Stimulated activated naive CD4-positive, alpha-beta T cell treated with Interleukin-2 at 50 U/mL for 16 hours (primary cell): Measurements from ENCODE around the gene CCDC47.
A peak's percentile ranks its signal among the peaks of the same experiment; 100 is the strongest.
"Not testable (repeated sequence)": the region's sequence is repeated elsewhere in the genome, so short reads cannot be mapped to it uniquely, and the experiment has no call there.

Source experiments
- DNase-seq: peaks from one replicate; lab custom pipeline; 2025; lab: John Stamatoyannopoulos, UW

Gene CCDC47

DNA sequence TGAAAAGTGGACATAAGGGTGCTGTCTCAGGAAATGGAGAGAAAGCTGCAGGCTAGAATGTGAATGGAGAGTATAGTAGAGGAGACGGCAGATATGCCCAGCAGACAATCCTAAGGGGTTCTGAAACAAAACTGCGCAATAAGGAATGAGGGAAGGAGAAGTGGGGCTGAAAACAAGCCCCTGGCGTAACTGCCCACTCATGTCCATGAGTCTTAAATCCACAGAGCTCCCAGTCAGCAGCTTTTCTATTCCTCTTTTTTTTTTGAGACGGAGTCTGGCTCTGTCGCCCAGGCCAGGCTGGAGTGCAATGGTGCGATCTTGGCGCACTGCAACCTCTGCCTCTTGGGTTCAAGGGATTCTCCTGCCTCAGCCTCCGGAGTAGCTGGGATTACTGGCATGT, 37.7 kb downstream of the CCDC47 start:
- no peak for DNase-seq

- DNase-seq: no peak
Observed at GRCh38 chr17:63722403-63722802, 51.0 kb downstream of the CCDC47 start.

DNA sequence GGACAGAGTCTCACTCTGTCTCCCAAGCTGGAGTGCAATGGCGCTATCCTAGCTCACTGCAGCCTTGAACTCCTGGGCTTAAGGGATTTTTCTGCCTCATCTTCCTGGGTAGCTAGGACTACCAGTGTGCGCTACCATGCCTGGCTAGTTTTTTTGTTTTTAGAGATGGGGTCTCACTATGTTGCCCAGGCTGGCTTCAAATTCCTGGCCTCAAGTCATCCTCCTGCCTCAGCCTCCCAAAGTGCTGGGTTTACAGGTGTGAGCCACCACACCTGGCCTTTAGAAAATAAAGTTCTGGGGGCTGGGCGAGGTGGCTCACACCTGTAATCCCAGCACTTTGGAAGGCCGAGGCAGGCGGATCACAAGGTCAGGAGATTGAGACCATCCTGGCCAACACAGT, 53.2 kb downstream of the CCDC47 start:
- DNase-seq: not testable (repeated sequence)

GRCh38 chr17:63718988-63719387, 54.4 kb downstream of the CCDC47 start:
- no peak for DNase-seq

- no peak for DNase-seq
Observed at GRCh38 chr17:63716426-63716825, 57.0 kb downstream of the CCDC47 start.

DNA sequence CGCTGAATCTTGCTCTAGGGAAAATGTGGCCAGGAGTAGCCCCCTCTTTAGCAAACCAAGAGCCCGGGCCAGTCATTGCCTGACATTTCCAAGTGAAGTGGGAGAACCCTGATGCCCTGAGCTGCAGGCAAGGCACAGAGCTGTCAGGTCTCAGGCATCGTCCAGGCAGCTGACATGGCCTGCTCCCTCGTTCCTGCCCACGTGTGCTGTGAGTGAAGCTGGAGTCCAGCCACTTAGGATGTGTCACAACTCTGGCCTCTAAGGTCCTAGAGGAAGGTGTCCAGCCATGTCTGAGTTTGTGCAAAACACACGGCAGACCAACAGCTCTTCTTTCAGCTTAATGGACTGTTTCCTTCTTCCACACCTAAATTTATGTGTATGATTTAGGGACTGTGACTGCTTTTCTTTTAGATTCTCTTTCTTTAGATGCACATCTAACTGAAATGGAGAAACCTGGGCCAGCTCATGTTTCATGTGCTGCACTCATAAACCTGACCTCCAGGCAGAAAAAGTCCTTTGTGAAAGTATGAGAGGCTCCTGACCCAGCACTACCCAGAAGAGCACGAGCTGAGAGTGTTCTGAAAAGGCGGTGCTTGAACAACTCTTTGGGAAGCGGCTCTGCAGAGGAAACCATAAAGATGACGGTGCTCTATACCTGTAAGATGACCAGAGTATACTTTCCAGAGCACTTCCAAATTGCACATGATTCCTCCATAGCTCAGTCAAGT, 58.7 kb downstream of the CCDC47 start:
- no peak for DNase-seq

DNA sequence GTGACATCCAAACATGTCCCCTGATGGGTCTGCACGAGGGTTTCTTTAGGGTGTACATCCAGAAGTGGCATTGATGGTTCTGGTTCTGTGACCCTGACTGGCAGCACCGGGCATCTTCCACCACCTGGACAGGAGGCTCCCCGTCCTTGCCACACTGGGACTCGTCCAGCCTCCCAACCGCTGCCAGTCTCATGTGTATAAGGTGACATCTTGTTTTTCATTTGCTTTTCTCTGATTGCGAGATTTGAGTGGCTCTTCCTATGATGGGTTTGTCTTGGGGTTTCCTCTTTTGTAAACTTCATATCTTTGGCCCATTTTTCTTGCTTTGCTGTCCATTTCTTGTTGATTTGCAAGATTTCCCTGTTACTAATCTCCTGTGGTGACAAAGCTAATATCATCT, 64.3 kb downstream of the CCDC47 start:
- DNase-seq: no peak

DNA sequence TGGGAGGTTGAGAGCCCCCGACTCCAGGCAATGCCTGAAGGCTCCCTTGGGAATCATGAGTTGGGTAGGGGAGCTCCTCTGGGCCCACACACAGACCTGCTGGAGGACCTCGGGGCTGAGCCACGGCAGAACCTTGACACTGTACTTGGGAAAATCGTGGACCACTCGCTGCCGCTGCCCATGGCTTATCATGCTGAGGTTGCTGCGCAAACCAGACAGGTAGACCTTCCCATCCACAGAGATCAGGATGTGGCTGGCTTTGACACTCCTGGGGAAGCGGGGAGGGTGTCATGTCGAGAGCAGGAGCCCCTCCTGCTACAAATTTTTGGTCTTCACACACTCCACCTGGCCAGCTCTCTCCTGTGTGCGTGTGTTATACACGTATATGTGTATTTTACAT, 66.2 kb downstream of the CCDC47 start:
- no peak for DNase-seq

- DNase-seq: no peak
Observed at GRCh38 chr17:63706336-63707082, 66.9 kb downstream of the CCDC47 start.

DNA sequence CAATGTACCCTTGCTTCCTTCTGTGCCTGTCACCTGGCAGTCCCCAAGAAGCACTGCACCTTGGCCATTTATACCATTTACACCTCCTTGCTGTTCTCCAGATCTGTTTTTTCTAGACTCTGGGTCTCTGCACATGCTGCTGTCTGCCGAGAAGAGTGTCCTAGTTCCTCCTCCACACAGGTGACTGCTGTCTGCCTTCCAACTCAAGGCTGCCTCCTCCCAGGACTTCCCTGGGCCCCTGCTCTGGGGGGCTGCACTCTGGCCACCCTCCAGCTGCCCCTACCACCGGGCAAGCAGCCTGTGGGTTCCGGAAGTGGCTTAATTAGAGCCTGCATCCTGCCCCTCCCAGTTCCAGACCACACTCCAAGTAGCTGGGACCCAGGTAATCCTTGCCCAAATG, 67.7 kb downstream of the CCDC47 start:
- DNase-seq: no peak

GRCh38 chr17:63704836-63705235, 68.6 kb downstream of the CCDC47 start:
- no peak for DNase-seq

DNA sequence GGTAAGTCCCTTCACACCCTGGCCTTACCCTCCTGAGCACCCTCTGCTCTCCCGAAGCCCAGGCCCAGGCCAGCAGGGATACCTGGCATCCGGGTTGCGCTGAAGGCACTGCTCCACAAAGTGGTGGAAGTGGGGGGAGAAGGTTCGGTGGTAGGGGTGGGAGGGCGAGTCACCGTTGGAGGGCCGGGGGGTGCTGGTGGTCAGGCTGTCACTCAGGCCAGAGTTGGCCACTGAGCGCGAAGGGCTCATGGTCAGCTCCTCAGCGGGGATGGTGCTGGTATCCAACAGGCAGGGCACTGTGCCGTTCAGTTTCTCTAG, 69.2 kb downstream of the CCDC47 start:
- DNase-seq: no peak

DNA sequence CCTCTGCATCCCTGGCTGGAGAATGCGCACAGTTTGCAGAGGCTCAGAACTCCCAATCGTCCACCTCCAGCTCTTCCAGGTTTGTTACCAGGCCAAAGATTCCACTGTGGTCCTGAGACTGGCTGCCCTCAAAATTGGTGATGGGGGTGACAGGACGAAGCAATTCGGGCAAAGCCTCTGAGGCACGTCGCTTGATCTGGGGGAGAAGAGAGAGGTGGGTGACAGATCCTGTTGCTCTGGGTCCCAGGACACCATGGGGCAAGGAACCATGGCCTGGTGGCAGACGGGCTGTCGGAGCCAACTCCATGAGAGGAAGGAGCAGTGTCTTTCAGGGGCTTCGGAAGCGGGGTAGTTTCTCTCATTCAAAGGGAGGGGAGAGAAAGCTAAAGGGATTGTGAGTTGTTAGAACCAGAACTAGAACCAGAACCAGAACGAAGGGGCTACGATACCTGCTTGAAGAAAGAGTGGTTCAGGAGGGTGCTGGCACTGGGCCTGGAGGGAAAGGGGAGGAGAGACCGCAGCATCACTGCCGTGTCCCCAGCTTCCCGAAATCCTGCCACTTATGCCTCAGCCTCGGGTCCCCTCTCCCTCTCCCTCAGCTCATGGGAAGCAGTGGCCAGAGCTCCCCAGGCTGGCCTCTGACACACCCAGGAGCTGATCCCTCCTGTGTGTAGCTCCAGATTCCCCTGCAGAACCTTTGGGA, 69.7 kb downstream of the CCDC47 start:
- no peak for DNase-seq

DNA sequence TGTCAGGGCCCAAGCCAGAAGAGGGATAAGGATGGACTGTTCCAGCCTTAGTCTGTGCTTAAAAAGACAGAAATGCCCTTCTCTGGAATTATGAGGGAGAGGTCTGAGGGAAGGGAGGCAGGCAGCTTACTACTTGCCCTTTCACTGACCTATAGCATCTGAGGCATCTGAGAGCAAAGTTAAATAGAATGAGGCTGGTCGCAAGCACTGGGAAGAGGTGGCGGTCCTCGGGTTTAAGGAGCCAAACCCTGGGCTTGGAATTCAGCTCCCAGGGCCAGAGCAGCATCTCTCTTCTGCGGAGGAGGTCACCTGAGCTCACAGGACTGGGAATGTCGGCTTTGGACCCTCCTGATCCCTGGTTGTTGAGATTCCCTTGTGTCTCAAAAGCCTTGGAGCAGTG, 70.4 kb downstream of the CCDC47 start:
- no peak for DNase-seq

GRCh38 chr17:63702721-63703015, 70.7 kb downstream of the CCDC47 start:
- no peak for DNase-seq

DNA sequence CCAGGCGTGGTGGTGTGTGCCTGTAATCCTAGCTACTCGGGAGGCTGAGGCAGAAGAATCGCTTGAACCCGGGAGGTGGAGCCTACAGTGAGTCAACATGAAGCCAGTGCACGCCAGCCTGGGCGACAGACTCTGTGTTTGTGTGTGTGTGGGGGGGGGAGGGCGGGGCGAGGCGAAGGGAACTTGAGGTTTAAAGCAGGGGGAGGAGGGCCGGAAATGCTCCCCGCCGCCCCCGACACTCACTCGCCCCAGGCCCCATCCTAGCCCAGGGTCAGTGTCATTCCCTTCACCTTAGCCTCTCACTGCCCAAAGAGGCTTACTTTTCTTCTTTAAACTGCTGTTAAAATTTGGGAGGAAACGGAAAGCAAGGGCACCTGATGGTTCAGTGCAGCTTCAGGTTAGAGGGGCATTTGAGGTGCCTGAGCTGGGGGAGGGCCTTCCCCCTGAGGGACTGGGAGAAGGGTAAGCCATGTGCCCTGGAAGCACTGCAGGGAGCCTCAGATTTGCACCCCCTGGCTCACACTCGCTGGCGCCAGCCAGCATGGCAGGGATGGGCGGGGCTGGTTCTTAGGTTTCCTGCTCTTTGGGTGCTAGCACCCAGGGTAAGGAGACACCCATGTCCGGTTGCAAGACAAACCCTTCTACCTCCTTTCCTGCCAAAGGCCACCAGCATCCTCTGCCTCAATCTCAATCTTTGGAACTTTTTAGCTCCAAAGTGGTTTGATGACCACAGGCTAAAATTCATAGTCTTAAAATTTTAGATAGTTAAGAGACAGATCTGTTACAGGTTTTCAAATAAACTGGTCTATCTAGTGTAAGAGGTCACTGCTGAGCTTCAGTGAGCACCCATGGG, 71.3 kb downstream of the CCDC47 start:
- peak; percentile 83 for DNase-seq

DNA sequence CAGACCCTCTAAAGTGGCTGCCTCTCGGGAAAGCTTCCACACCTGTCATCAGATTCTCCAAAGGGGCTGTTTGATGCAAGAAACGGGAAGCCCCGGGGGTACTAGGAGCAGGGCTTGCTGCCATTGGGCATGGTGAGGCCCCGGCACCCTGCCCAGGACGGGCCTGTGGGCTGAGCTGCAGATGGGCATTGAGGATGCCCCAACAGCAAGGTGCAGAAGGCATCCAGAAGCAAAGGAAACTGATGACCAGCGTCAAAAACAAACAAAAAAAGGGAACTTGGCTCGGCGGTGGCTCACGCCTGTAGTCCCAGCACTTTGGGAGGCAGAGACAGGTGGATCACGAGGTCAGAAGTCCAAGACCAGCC, 72.0 kb downstream of the CCDC47 start:
- no peak for DNase-seq

- DNase-seq: peak; percentile 38
Observed at GRCh38 chr17:63700528-63701455, 72.6 kb downstream of the CCDC47 start.

- peak; percentile 78 for DNase-seq
Observed at GRCh38 chr17:63699638-63700527, 73.5 kb downstream of the CCDC47 start, which contains the start of gene LIMD2. Gene LIMD2, minus strand, starts transcription at chr17:63700125. Its CDS starts 827 bp downstream, at chr17:63699298.
